Measurements from ENCODE around the gene WDR27.

Gene WDR27

GRCh38 chr6:169591616-169592015, 110.2 kb downstream of the WDR27 start:
- no peak for DNase-seq

- no peak for DNase-seq
Measured at GRCh38 chr6:169590376-169590939, 111.4 kb downstream of the WDR27 start.

GRCh38 chr6:169589699-169590257, 112.1 kb downstream of the WDR27 start:
- DNase-seq, result no peak

- DNase-seq, result no peak
Measured at GRCh38 chr6:169589293-169589692, 112.5 kb downstream of the WDR27 start.

- no peak for DNase-seq
Measured at GRCh38 chr6:169587975-169588374, 113.9 kb downstream of the WDR27 start.

GRCh38 chr6:169583886-169584541, 117.8 kb downstream of the WDR27 start:
- no peak for DNase-seq

GRCh38 chr6:169579407-169580111, 122.3 kb downstream of the WDR27 start:
- DNase-seq, result no peak

GRCh38 chr6:169577974-169578373, 123.9 kb downstream of the WDR27 start:
- DNase-seq, result no peak

- no peak for DNase-seq
Measured at GRCh38 chr6:169577236-169577635, 124.6 kb downstream of the WDR27 start.

- DNase-seq, result no peak
Measured at GRCh38 chr6:169575821-169576220, 126.0 kb downstream of the WDR27 start.

GRCh38 chr6:169575365-169575764, 126.5 kb downstream of the WDR27 start:
- DNase-seq, result no peak

- DNase-seq, result no peak
Measured at GRCh38 chr6:169574420-169574819, 127.4 kb downstream of the WDR27 start.

- DNase-seq, result no peak
Measured at GRCh38 chr6:169573883-169574282, 127.9 kb downstream of the WDR27 start.

- DNase-seq, result no peak
Measured at GRCh38 chr6:169571123-169571962, 130.5 kb downstream of the WDR27 start.

GRCh38 chr6:169568314-169569087, 133.3 kb downstream of the WDR27 start:
- DNase-seq, result peak; percentile 36

GRCh38 chr6:169567819-169568218, 134.0 kb downstream of the WDR27 start:
- no peak for DNase-seq

- DNase-seq, result no peak
Measured at GRCh38 chr6:169566961-169567750, 134.7 kb downstream of the WDR27 start.

GRCh38 chr6:169566319-169566718, 135.5 kb downstream of the WDR27 start:
- DNase-seq, result no peak

GRCh38 chr6:169564453-169565240, 137.2 kb downstream of the WDR27 start:
- no peak for DNase-seq

GRCh38 chr6:169561665-169562064, 140.2 kb downstream of the WDR27 start:
- DNase-seq, result no peak

- no peak for DNase-seq
Measured at GRCh38 chr6:169559592-169559991, 142.2 kb downstream of the WDR27 start.
